A673 (cell line): ENCODE results near the gene PTPN18.
"Not testable (repeated sequence)": the region's sequence is repeated elsewhere in the genome, so short reads cannot be mapped to it uniquely, and the experiment has no call there.

Experiments
- EZH2 ChIP-seq: fragments of 200-600 bp; sonication (generic); IDR thresholded peaks from 2 replicates; pipeline ENCODE4 v1.6.1; 2017; ENCODE audit warnings: borderline replicate concordance, low read depth, mild to moderate bottlenecking, mixed read lengths, antibody characterized with exemption, low read length; ENCODE audit not compliant: poor library complexity, severe bottlenecking
- TF ChIP-seq, protein P1 (sequence below): fragments of 300-800, 200-600 bp; sonication (generic); conservative IDR thresholded peaks from 2 replicates; pipeline ENCODE4 v1.5.1; 2017; ENCODE audit warnings: low read depth, mild to moderate bottlenecking, antibody characterized with exemption, low read length, moderate library complexity, mixed read lengths

DNA sequence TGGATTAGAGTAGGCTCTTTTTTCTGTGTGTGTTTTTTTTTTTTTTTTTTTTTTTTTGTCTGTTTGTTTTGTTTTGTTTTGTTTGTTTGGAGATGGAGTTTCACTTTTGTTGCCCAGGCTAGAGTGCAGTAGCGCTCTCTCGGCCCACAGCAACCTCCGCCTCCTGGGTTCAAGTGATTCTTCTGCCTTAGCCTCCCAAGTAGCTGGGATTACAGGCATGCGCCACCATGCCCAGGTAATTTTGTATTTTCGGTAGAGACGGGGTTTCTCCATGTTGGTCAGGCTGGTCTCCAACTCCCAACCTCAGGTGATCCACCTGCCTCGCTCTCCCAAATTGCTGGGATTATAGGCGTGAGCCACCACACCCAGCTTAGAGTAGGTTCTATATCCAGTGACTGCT is 22.6 kb upstream of the PTPN18 start:
- TF ChIP-seq, protein P1, sequence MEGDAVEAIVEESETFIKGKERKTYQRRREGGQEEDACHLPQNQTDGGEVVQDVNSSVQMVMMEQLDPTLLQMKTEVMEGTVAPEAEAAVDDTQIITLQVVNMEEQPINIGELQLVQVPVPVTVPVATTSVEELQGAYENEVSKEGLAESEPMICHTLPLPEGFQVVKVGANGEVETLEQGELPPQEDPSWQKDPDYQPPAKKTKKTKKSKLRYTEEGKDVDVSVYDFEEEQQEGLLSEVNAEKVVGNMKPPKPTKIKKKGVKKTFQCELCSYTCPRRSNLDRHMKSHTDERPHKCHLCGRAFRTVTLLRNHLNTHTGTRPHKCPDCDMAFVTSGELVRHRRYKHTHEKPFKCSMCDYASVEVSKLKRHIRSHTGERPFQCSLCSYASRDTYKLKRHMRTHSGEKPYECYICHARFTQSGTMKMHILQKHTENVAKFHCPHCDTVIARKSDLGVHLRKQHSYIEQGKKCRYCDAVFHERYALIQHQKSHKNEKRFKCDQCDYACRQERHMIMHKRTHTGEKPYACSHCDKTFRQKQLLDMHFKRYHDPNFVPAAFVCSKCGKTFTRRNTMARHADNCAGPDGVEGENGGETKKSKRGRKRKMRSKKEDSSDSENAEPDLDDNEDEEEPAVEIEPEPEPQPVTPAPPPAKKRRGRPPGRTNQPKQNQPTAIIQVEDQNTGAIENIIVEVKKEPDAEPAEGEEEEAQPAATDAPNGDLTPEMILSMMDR: not testable (repeated sequence)
- TF ChIP-seq EZH2: not testable (repeated sequence)
